DOHH2 (cell line): ENCODE measurements around the gene PIM3.

Experiments used
- CTCF ChIP-seq: fragments of 200-600 bp; sonication (generic); IDR thresholded peaks from one replicate; pipeline ENCODE4 v1.5.1; 2014; ENCODE audit warnings: antibody characterized with exemption, mild to moderate bottlenecking, low read depth, low read length; ENCODE audit not compliant: poor library complexity, severe bottlenecking
- EZH2phosphoT487 ChIP-seq: fragments of 200-600 bp; sonication (generic); IDR thresholded peaks from 2 replicates; pipeline ENCODE4 v1.6.1; 2017; ENCODE audit warnings: borderline replicate concordance, mild to moderate bottlenecking, antibody characterized with exemption, low read length, moderate library complexity, mixed read lengths

GRCh38 chr22:49962012-49962750 is 1.6 kb downstream of the PIM3 start:
- TF ChIP-seq CTCF: no peak
- TF ChIP-seq EZH2phosphoT487: no peak
